OCI-M2 (cell line): ENCODE results near the gene OARD1.

Source experiments
- DNase-seq: peaks from one replicate; lab custom pipeline; 2025; ENCODE audit not compliant: unreplicated experiment; lab: John Stamatoyannopoulos, UW

Gene OARD1

GRCh38 chr6:41050536-41050935 lies 21.6 kb downstream of the OARD1 start:
- no peak for DNase-seq

GRCh38 chr6:41049955-41050354 lies 22.2 kb downstream of the OARD1 start:
- DNase-seq = no peak

GRCh38 chr6:41049521-41049920 lies 22.6 kb downstream of the OARD1 start:
- DNase-seq = no peak

- DNase-seq = no peak
Observed at GRCh38 chr6:41047745-41048732, 24.1 kb downstream of the OARD1 start.

GRCh38 chr6:41047306-41047705 lies 24.9 kb downstream of the OARD1 start:
- DNase-seq = no peak

- no peak for DNase-seq
Observed at GRCh38 chr6:41046084-41046483, 26.1 kb downstream of the OARD1 start.

GRCh38 chr6:41045664-41046063 lies 26.5 kb downstream of the OARD1 start:
- no peak for DNase-seq

GRCh38 chr6:41043151-41043550 lies 29.0 kb downstream of the OARD1 start:
- DNase-seq = no peak

GRCh38 chr6:41042226-41043055 lies 29.7 kb downstream of the OARD1 start, which contains the start of gene TSPO2:
TSS of gene TSPO2 (plus strand) at chr6:41042467. CDS start at chr6:41042986, 519 bp downstream.
- no peak for DNase-seq

GRCh38 chr6:41040940-41041536 lies 31.1 kb downstream of the OARD1 start:
- no peak for DNase-seq

- no peak for DNase-seq
Observed at GRCh38 chr6:41040101-41040939, 31.8 kb downstream of the OARD1 start.

GRCh38 chr6:41039060-41039998 lies 32.8 kb downstream of the OARD1 start, which contains the start of gene UNC5CL:
TSS of gene UNC5CL (minus strand) at chr6:41039221. CDS start at chr6:41035074, 4,147 bp downstream.
- DNase-seq = no peak

GRCh38 chr6:41038205-41038604 lies 34.0 kb downstream of the OARD1 start:
- DNase-seq = no peak

- DNase-seq = no peak
Observed at GRCh38 chr6:41037107-41037900, 34.9 kb downstream of the OARD1 start.

GRCh38 chr6:41036601-41037000 lies 35.6 kb downstream of the OARD1 start:
- no peak for DNase-seq

- DNase-seq = no peak
Observed at GRCh38 chr6:41036186-41036585, 36.0 kb downstream of the OARD1 start.

- no peak for DNase-seq
Observed at GRCh38 chr6:41033776-41034175, 38.4 kb downstream of the OARD1 start.

- DNase-seq = no peak
Observed at GRCh38 chr6:41032830-41033229, 39.3 kb downstream of the OARD1 start.
